AG04450 (cell line): ENCODE data around the gene RAP1GAP. TPM values are rescaled to one million over a fixed set of nuclear protein-coding genes. Genes with fewer than 3 reads are reported as not detected.

Source experiments
- CTCF ChIA-PET: fragments of 300-600, 350-600 bp; formaldehyde crosslinking; extraction: SDS; loops from one replicate; lab custom pipeline; 2022; ENCODE audit warnings: antibody characterized with exemption, inconsistent platforms; lab: Charles Lee
- POLR2A ChIA-PET: fragments of 350-600 bp; formaldehyde crosslinking; extraction: SDS; loops from one replicate; lab custom pipeline; 2021; ENCODE audit warnings: antibody characterized with exemption, inconsistent platforms; lab: Yijun Ruan, JAX
- DNase-seq: peaks from one replicate; pipeline ENCODE4 v3.0.0-alpha.2; 2011; ENCODE audit warnings: low read depth, low spot score
- H3K27ac ChIP-seq: one replicate; pipeline ENCODE4 v1.5.1; 2012; ENCODE audit warnings: low read depth, low read length, control low read depth
- H3K27me3 ChIP-seq: one replicate; pipeline ENCODE4 v1.6.0; 2012; ENCODE audit warnings: low read length; ENCODE audit not compliant: control insufficient read depth, insufficient read depth
- H3K4me3 ChIP-seq: 2 replicates; pipeline ENCODE4 v1.5.1; 2011; ENCODE audit warnings: mild to moderate bottlenecking, low read depth, low read length, control low read depth
- H3K9me3 ChIP-seq: 2 replicates; pipeline ENCODE4 v1.5.1; 2012; ENCODE audit warnings: low read length; ENCODE audit not compliant: control insufficient read depth, insufficient read depth
- polyA plus RNA-seq: library from polyadenylated mRNA; depleted of rRNA; stranded (reverse); fragments of >200 nt; gene quantifications from 2 replicates; pipeline ENCODE4 v1.2.3, GENCODE V29; 2011
- TF ChIP-seq, protein P1 (sequence below): IDR thresholded peaks from 2 replicates; pipeline ENCODE4 v1.5.1; 2011; ENCODE audit warnings: low read depth, low read length, control low read depth, inconsistent platforms

The RAP1GAP gene
- polyA plus RNA-seq, 1 experiment = 0.14 TPM

DNA sequence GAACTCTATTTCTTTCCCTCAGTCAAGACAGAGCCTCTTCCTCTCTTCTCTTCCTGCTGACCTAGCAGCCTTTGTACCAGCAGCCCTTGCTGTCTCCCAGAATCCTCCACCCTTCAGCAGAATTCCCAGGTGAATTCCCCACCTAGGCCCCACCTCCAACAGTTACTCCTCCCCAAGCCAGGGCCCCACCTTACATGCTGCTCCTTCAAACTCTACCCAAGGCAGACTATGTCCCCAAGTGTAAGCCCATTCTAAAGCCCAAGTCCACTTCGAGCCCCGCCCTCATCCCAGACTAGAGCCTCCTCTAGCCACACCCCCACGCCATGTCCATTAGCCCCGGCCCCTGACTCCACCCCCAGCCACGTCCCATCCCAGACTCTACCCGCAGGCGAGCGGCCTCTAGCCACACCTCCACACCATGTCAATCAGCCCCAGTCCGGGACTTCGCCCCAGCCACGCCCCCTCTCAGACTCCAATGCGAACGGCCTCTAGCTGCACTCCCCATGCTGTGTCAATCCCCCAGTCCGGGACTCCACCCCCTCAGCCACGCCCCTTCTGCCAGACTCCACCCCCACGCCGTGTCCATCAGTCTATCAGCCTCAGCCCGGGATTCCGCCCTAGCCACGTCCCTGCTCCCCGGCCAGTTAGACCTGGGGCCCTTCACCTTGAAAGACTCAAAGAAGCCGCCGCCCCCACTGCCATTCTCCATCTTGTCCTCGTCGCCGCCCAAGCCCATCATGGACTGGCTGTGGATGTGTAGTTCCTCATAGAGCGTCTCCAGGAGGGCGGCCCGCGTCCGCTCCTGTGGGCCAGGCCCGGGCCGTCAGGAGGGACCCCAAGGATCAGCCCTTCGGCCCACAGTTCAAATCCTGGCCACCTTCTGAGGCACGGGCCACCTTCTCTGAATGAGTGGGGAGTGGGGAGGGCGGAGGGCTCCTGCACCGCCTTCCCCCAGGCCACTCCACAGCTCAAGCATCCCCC, 61.3 kb downstream of the RAP1GAP start:
- CTCF ChIA-PET = no interaction called here
- POLR2A ChIA-PET = interaction anchor here (0.5 kb wide), 1 partner anchor 389 kb away, joined by 3 read pairs; no protein-coding TSS in a partner anchor
- no peak overlapping the region for H3K27ac ChIP-seq
- H3K4me3 ChIP-seq = no peak overlapping the region
- peak; percentile 18 for DNase-seq
- H3K27me3 ChIP-seq = peaks cover 20% of the 10 kb centered on the region
- TF ChIP-seq, protein P1, sequence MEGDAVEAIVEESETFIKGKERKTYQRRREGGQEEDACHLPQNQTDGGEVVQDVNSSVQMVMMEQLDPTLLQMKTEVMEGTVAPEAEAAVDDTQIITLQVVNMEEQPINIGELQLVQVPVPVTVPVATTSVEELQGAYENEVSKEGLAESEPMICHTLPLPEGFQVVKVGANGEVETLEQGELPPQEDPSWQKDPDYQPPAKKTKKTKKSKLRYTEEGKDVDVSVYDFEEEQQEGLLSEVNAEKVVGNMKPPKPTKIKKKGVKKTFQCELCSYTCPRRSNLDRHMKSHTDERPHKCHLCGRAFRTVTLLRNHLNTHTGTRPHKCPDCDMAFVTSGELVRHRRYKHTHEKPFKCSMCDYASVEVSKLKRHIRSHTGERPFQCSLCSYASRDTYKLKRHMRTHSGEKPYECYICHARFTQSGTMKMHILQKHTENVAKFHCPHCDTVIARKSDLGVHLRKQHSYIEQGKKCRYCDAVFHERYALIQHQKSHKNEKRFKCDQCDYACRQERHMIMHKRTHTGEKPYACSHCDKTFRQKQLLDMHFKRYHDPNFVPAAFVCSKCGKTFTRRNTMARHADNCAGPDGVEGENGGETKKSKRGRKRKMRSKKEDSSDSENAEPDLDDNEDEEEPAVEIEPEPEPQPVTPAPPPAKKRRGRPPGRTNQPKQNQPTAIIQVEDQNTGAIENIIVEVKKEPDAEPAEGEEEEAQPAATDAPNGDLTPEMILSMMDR = no peak
- no peaks in the 10 kb centered on the region; the same call in 1 of the 2 replicates for H3K9me3 ChIP-seq

GRCh38 chr1:21605964-21606705, 63.0 kb downstream of the RAP1GAP start:
- DNase-seq = no peak
- Histone ChIP-seq H3K27me3 (peaks cover 18% of the 10 kb centered on the region), H3K4me3 (no peak overlapping the region), H3K9me3 (no peaks in the 10 kb centered on the region; the same call in 1 of the 2 replicates), H3K27ac (no peak overlapping the region)
- TF ChIP-seq, protein P1 = no peak
- CTCF ChIA-PET = no interaction called here
- POLR2A ChIA-PET = no interaction called here

GRCh38 chr1:21605012-21605715, 64.0 kb downstream of the RAP1GAP start:
- Histone ChIP-seq H3K27ac (no peak overlapping the region), H3K27me3 (peaks cover 22% of the 10 kb centered on the region), H3K9me3 (no peaks in the 10 kb centered on the region; the same call in 1 of the 2 replicates), H3K4me3 (no peak overlapping the region)
- no peak for DNase-seq
- ChIA-PET POLR2A (no interaction called here), CTCF (no interaction called here)
- TF ChIP-seq, protein P1 = no peak

- no peak overlapping the region for H3K4me3 ChIP-seq
Measured at GRCh38 chr1:21604208-21604957, 64.8 kb downstream of the RAP1GAP start.

More at GRCh38 chr1:21604208-21604957, 64.8 kb downstream of the RAP1GAP start:
- peaks cover 25% of the 10 kb centered on the region for H3K27me3 ChIP-seq
- no peak for DNase-seq
- H3K27ac ChIP-seq = no peak overlapping the region
- no peaks in the 10 kb centered on the region; the same call in 1 of the 2 replicates for H3K9me3 ChIP-seq
- POLR2A ChIA-PET = no interaction called here
- TF ChIP-seq, protein P1 = no peak
- CTCF ChIA-PET = no interaction called here
